Stimulated activated CD8-positive, alpha-beta memory T cell treated with anti-CD3 and anti-CD28 coated beads, Interleukin-12 subunit alpha, Interleukin-12 subunit beta, amount 100 ng/mL, for 24 hours (primary cell): ENCODE measurements around the gene SLC35D1.

ENCODE experiments used
- DNase-seq: peaks from one replicate; pipeline ENCODE4 v3.0.0-alpha.2; 2020; ENCODE audit errors: extremely low read depth

SLC35D1 gene

DNA sequence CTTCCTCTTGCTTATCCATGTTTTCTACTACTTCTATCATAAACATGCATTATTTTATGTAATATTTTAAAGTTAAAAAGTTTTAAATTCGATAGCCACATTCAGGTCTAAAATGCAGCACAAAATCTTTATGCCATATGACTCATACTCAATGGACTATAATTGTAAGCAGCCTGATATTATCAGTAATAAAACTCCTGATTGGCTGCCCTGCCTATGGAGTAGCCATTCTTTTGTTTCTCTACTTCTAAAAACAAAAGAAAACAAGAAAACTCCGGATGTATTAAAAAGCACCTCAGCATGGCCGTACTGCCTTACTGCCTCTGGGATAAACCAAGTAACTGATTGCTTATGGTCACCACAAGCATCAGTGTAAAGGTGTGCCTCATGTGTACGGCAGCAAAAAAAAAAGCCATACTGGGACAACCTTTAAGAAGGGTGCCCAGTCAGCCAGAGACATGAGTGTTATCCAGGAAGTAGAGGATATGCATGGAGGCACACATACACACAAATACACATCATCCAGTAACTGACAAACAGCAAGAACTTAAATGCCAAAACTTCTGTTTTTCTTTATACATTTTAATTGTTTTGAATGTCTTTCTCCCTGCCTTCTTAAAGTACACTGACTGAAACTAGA is 9.2 kb downstream of the SLC35D1 start:
- no peak for DNase-seq

- DNase-seq: no peak
Measured at GRCh38 chr1:67043366-67043765, 10.6 kb downstream of the SLC35D1 start.

GRCh38 chr1:67041841-67042503 is 12.0 kb downstream of the SLC35D1 start:
- no peak for DNase-seq

DNA sequence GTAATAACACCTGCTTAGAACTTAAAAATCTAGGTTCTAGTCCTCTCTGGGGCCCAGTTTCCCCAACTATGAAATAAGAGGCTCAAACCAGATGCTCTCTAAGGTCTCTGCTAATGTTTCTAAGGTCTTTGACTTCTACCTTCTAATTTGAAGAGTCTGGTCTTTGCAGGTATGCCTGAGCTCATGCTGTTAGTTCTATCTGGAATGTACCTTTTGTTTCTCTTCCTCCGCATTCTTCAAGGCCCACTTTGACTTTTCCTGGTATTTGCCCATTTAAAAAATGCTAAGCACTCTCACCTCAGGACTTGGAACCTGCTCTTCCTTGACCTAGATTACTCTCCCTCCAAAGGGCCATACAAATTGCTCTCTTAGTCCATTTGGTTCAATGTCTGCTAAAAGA is 13.5 kb downstream of the SLC35D1 start:
- DNase-seq: no peak

- DNase-seq: no peak
Measured at GRCh38 chr1:67031859-67032247, 22.1 kb downstream of the SLC35D1 start.

- DNase-seq: no peak
Measured at GRCh38 chr1:67031121-67031858, 22.7 kb downstream of the SLC35D1 start.

DNA sequence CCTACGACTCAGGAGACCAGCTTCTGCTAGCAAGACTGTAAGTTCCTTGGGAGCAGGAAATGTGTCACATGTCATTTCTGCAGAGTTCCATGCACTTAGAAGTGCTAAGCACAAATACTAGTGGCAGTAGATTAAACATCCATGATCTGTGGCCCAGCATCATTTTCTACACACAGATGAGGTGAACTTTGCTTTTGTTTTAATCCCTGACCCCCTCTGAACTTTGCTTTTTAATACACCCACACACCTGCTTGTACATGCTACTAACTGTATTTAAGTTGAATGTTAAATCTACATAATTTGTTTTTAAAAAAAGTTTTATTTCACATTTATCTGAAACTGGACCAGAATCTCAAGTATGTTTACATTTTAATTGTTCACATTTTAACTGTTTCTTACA is 24.5 kb downstream of the SLC35D1 start:
- no peak for DNase-seq

- no peak for DNase-seq
Measured at GRCh38 chr1:67020765-67021164, 33.2 kb downstream of the SLC35D1 start.

- no peak for DNase-seq
Measured at GRCh38 chr1:67020304-67020703, 33.6 kb downstream of the SLC35D1 start.

- no peak for DNase-seq
Measured at GRCh38 chr1:67019600-67020136, 34.3 kb downstream of the SLC35D1 start.

DNA sequence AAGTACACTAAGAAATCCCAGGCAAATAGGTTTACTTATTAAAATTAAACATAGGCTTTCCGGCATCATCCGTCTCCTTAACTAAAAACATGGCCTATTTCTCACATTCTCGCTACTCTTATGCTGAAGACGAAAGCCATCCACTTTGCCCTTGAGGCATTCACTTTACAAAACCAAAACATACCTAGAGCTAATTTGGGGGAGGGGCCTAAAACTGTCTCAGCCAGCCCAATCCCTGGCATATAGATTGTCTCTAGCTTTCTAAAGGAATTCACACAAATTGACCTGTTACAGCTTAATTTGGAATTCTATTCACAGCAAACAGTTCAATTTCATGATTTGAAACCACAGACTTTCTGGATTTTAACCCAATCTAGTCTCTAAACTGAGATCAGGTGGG is 34.8 kb downstream of the SLC35D1 start:
- no peak for DNase-seq

GRCh38 chr1:67018574-67018973 is 35.4 kb downstream of the SLC35D1 start:
- no peak for DNase-seq

- DNase-seq: no peak
Measured at GRCh38 chr1:67013573-67013972, 40.4 kb downstream of the SLC35D1 start.

- no peak for DNase-seq
Measured at GRCh38 chr1:67009792-67010191, 44.2 kb downstream of the SLC35D1 start.

DNA sequence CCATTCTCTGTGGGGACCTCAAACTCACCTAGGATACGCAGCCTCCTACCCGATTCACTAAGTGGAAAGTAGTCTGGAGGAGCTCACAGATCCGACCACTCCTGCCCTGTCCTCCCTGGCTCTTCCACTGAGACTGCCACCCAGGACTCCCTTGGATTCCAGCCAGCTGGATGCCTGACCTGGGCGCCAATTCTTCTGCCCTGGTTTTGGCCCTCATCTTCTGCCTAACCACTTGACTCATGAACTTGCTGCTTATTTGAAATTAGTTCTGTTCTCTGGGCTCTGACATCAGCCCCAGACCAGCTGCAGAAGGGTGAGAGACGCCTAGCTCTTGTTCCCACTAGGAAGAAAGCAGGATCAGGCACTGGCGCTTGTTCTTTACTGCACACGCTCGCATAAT is 48.9 kb downstream of the SLC35D1 start:
- DNase-seq: no peak

- no peak for DNase-seq
Measured at GRCh38 chr1:67004176-67004575, 49.8 kb downstream of the SLC35D1 start.

GRCh38 chr1:67001682-67002425 is 52.1 kb downstream of the SLC35D1 start:
- DNase-seq: no peak

- DNase-seq: no peak
Measured at GRCh38 chr1:66999640-67000400, 54.1 kb downstream of the SLC35D1 start.

DNA sequence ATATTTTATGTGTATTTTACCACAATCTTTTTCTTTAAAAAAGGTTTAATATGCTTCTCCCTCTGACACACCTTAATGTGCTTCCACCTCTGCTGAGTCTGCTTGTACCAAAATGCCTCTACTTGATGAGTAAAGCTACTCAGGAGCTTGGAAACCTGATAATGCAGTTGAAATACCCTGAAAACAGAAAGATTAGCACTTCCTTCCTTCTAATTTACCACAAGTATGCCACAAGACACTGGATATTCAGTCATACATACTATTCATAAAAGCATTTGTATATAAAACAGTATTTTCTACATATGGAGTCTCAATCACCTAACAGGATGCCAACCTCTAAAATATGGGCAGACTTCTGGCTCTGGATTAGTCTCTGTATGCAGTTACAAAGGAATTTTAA is 55.0 kb downstream of the SLC35D1 start:
- no peak for DNase-seq

DNA sequence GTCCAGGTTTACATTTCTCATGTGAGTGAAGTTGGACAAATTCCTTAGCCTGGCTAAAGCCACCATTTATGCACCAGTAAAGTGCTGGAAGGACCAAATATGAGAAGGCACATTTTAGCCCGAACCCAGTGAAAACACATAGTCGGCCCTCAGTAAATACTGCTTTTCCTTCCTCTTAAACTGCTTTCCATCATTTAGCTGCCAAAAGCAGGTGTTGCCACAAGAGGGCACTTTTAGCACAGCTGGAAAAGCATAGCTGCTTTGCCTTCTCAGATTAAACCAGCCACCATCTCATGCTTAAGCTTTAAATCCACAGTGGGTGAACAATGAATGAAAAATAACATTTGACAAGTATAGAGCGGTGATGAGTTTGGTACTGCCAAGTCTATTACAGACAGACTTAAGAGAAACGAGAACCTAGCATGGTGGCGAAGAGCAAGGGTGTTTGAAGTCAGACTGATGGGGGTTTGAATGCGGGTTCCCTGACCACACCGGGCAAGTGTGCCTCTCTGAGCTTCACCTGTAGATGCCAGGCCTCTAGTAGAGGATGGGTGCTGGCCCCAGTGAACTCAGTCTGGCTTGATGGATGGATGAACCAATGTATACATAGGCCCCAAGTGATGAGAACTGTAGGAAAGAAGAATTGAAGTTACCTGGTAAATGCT is 57.8 kb downstream of the SLC35D1 start:
- no peak for DNase-seq

DNA sequence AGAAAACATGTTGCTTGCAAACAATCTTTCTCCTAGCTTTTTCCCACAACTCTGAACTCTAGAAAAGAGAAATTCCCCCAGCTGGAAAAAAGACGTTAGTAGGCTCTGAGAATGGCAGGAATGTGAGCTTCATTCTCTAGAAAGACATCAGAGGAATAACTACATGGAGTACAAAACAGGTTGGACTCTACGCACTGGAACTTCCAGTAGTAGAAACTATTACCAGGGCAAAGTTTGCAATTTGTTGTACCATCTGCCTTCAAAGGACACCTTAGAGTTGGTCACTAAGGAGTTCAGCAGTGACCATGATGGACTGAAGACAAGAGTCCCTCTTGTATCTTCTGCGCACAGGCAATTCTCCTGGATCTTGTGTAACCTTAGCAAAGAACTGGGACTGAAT is 60.9 kb downstream of the SLC35D1 start:
- no peak for DNase-seq
